Activated CD4-positive, alpha-beta T cell treated with anti-CD3 and anti-CD28 coated beads, Interleukin-2, amount 10 ng/mL, durations not matched to agents 24 days and 14 days (primary cell): ENCODE results near the gene SYNE1. TPM values are rescaled to one million over a fixed set of nuclear protein-coding genes. Genes with fewer than 3 reads are reported as not detected.

ENCODE experiments used
- DNase-seq: peaks from one replicate; pipeline ENCODE4 v3.0.0; 2022
- H3K27ac Mint-ChIP-seq: one replicate; pipeline ENCODE4 v1.8.0; 2022; ENCODE audit warnings: mild to moderate bottlenecking, mixed read lengths
- H3K27me3 Mint-ChIP-seq: one replicate; pipeline ENCODE4 v1.8.0; 2022; ENCODE audit warnings: mixed read lengths
- H3K36me3 Mint-ChIP-seq: one replicate; pipeline ENCODE4 v1.8.0; 2022; ENCODE audit warnings: low read depth, mild to moderate bottlenecking, mixed read lengths
- H3K4me1 Mint-ChIP-seq: one replicate; pipeline ENCODE4 v1.8.0; 2021; ENCODE audit warnings: mixed read lengths
- H3K4me3 Mint-ChIP-seq: one replicate; pipeline ENCODE4 v1.8.0; 2022; ENCODE audit warnings: mild to moderate bottlenecking, moderate library complexity, mixed read lengths
- H3K9me3 Mint-ChIP-seq: one replicate; pipeline ENCODE4 v1.8.0; 2021; ENCODE audit warnings: mixed read lengths
- intact Hi-C: fragments of 100-400 bp; cut with micrococcal nuclease; formaldehyde crosslinking; loops from one replicate; pipeline ENCODE4 v1.15.1; 2023
- total RNA-seq: library from RNA; stranded (reverse); gene quantifications from 2 replicates; pipeline ENCODE4 v1.2.3, GENCODE V29; 2022

The SYNE1 gene
- total RNA-seq, 1 donor from 2014 or later, result 14.9 TPM

- intact Hi-C loops, result loop anchor here (5.0 kb wide), 1 partner anchor 679 kb away; no protein-coding TSS in a partner anchor
- Mint-ChIP-seq H3K27me3 (peaks cover 4% of the 10 kb centered on the region), H3K4me1 (peaks cover 2% of the 10 kb centered on the region), H3K9me3 (no peaks in the 10 kb centered on the region), H3K4me3 (no peak overlapping the region), H3K27ac (no peak overlapping the region), H3K36me3 (no peaks in the 10 kb centered on the region)
- DNase-seq, result peak; percentile 64
Observed at GRCh38 chr6:152356662-152357061, 280.5 kb downstream of the SYNE1 start.

GRCh38 chr6:152356016-152356415 is 281.1 kb downstream of the SYNE1 start:
- Mint-ChIP-seq H3K27me3 (peaks cover 4% of the 10 kb centered on the region), H3K4me3 (no peak overlapping the region), H3K36me3 (no peaks in the 10 kb centered on the region), H3K9me3 (no peaks in the 10 kb centered on the region), H3K27ac (no peak overlapping the region), H3K4me1 (peaks cover 2% of the 10 kb centered on the region)
- no peak for DNase-seq
- intact Hi-C loops, result loop anchor here (5.0 kb wide), 1 partner anchor 679 kb away; no protein-coding TSS in a partner anchor

GRCh38 chr6:152355166-152355565 is 282.0 kb downstream of the SYNE1 start:
- DNase-seq, result peak; percentile 16
- Mint-ChIP-seq H3K36me3 (no peaks in the 10 kb centered on the region), H3K4me1 (peaks cover 2% of the 10 kb centered on the region), H3K27me3 (peaks cover 4% of the 10 kb centered on the region), H3K27ac (no peak overlapping the region), H3K9me3 (no peaks in the 10 kb centered on the region), H3K4me3 (no peak overlapping the region)
- intact Hi-C loops, result loop anchor here (5.0 kb wide), 1 partner anchor 678 kb away; no protein-coding TSS in a partner anchor

GRCh38 chr6:152353440-152353839 is 283.7 kb downstream of the SYNE1 start:
- DNase-seq, result no peak
- intact Hi-C loops, result no loop called here
- Mint-ChIP-seq H3K36me3 (no peaks in the 10 kb centered on the region), H3K4me1 (peaks cover 2% of the 10 kb centered on the region), H3K27ac (no peak overlapping the region), H3K9me3 (no peaks in the 10 kb centered on the region), H3K27me3 (peaks cover 4% of the 10 kb centered on the region), H3K4me3 (no peak overlapping the region)

- H3K4me1 Mint-ChIP-seq, result peaks cover 2% of the 10 kb centered on the region
- H3K9me3 Mint-ChIP-seq, result no peaks in the 10 kb centered on the region
- H3K36me3 Mint-ChIP-seq, result no peaks in the 10 kb centered on the region
- peak; percentile 20 for DNase-seq
- H3K27ac Mint-ChIP-seq, result no peak overlapping the region
- peaks cover 3% of the 10 kb centered on the region for H3K27me3 Mint-ChIP-seq
- intact Hi-C loops, result no loop called here
- no peak overlapping the region for H3K4me3 Mint-ChIP-seq
Observed at GRCh38 chr6:152351742-152352141, 285.4 kb downstream of the SYNE1 start.

GRCh38 chr6:152351110-152351509 is 286.1 kb downstream of the SYNE1 start:
- DNase-seq, result peak; percentile 31
- H3K36me3 Mint-ChIP-seq, result no peaks in the 10 kb centered on the region
- peaks cover 3% of the 10 kb centered on the region for H3K27me3 Mint-ChIP-seq
- no peak overlapping the region for H3K27ac Mint-ChIP-seq
- no peaks in the 10 kb centered on the region for H3K9me3 Mint-ChIP-seq
- intact Hi-C loops, result no loop called here
- no peak overlapping the region for H3K4me3 Mint-ChIP-seq
- no peaks in the 10 kb centered on the region for H3K4me1 Mint-ChIP-seq

GRCh38 chr6:152348116-152348515 is 289.0 kb downstream of the SYNE1 start:
- Mint-ChIP-seq H3K9me3 (no peaks in the 10 kb centered on the region), H3K27ac (no peak overlapping the region), H3K4me3 (no peak overlapping the region), H3K27me3 (peaks cover 5% of the 10 kb centered on the region), H3K36me3 (no peaks in the 10 kb centered on the region), H3K4me1 (no peaks in the 10 kb centered on the region)
- DNase-seq, result peak; percentile 29
- intact Hi-C loops, result no loop called here

GRCh38 chr6:152343735-152344360 is 293.3 kb downstream of the SYNE1 start:
- H3K27me3 Mint-ChIP-seq, result peaks cover 15% of the 10 kb centered on the region
- no peak overlapping the region for H3K27ac Mint-ChIP-seq
- no peaks in the 10 kb centered on the region for H3K4me1 Mint-ChIP-seq
- no peaks in the 10 kb centered on the region for H3K9me3 Mint-ChIP-seq
- peak; percentile 45 for DNase-seq
- intact Hi-C loops, result no loop called here
- no peaks in the 10 kb centered on the region for H3K36me3 Mint-ChIP-seq
- H3K4me3 Mint-ChIP-seq, result no peak overlapping the region

- no peak overlapping the region for H3K27ac Mint-ChIP-seq
- no peak overlapping the region for H3K4me3 Mint-ChIP-seq
- DNase-seq, result peak; percentile 46
- no peaks in the 10 kb centered on the region for H3K36me3 Mint-ChIP-seq
- intact Hi-C loops, result no loop called here
- peaks cover 18% of the 10 kb centered on the region for H3K27me3 Mint-ChIP-seq
- H3K4me1 Mint-ChIP-seq, result peaks cover 2% of the 10 kb centered on the region
- H3K9me3 Mint-ChIP-seq, result no peaks in the 10 kb centered on the region
Observed at GRCh38 chr6:152341596-152341995, 295.6 kb downstream of the SYNE1 start.

- Mint-ChIP-seq H3K27me3 (peaks cover 16% of the 10 kb centered on the region), H3K4me3 (no peak overlapping the region), H3K4me1 (peaks cover 2% of the 10 kb centered on the region), H3K36me3 (no peaks in the 10 kb centered on the region), H3K27ac (no peak overlapping the region), H3K9me3 (no peaks in the 10 kb centered on the region)
- DNase-seq, result peak; percentile 87
- intact Hi-C loops, result loop anchor here (1.0 to 10.0 kb wide), 3 partner anchors 36 to 664 kb away; no protein-coding TSS in a partner anchor
Observed at GRCh38 chr6:152338335-152339125, 298.6 kb downstream of the SYNE1 start.

- DNase-seq, result no peak
- H3K9me3 Mint-ChIP-seq, result no peaks in the 10 kb centered on the region
- no peak overlapping the region for H3K4me3 Mint-ChIP-seq
- no peaks in the 10 kb centered on the region for H3K36me3 Mint-ChIP-seq
- peaks cover 9% of the 10 kb centered on the region for H3K27me3 Mint-ChIP-seq
- no peak overlapping the region for H3K27ac Mint-ChIP-seq
- intact Hi-C loops, result loop anchor here (10.0 kb wide), 1 partner anchor 660 kb away; no protein-coding TSS in a partner anchor
- peaks cover 2% of the 10 kb centered on the region for H3K4me1 Mint-ChIP-seq
Observed at GRCh38 chr6:152334555-152334954, 302.6 kb downstream of the SYNE1 start.

- intact Hi-C loops, result loop anchor here (10.0 kb wide), 1 partner anchor 656 kb away; no protein-coding TSS in a partner anchor
- Mint-ChIP-seq H3K9me3 (no peaks in the 10 kb centered on the region), H3K27ac (no peak overlapping the region), H3K36me3 (no peaks in the 10 kb centered on the region), H3K4me1 (no peaks in the 10 kb centered on the region), H3K27me3 (peaks cover 16% of the 10 kb centered on the region), H3K4me3 (no peak overlapping the region)
- no peak for DNase-seq
Observed at GRCh38 chr6:152330961-152331360, 306.2 kb downstream of the SYNE1 start.

GRCh38 chr6:152329638-152330448 is 307.3 kb downstream of the SYNE1 start:
- Mint-ChIP-seq H3K9me3 (no peaks in the 10 kb centered on the region), H3K4me3 (no peak overlapping the region), H3K4me1 (no peaks in the 10 kb centered on the region), H3K36me3 (no peaks in the 10 kb centered on the region), H3K27me3 (peaks cover 15% of the 10 kb centered on the region), H3K27ac (no peak overlapping the region)
- peak; percentile 41 for DNase-seq
- intact Hi-C loops, result loop anchor here (10.0 kb wide), 1 partner anchor 655 kb away; no protein-coding TSS in a partner anchor
